HepG2 (cell line): ENCODE data around the gene SLC2A6.

Source experiments
- EP300 ChIP-seq, 3 experiments: sonication (generic) in 1 of 3; formaldehyde crosslinking in 1 of 3; IDR thresholded peaks; 2 replicates each; pipeline versions ENCODE4 v1.5.1 to v1.6.1; 2011 to 2020; ENCODE audit warnings: low read depth in 2 of 3, low read length in 2 of 3, borderline replicate concordance in 1 of 3, improper control_type of control experiment in 1 of 3, mild to moderate bottlenecking in 1 of 3, missing genetic modification reagents in 1 of 3, moderate library complexity in 1 of 3
- HIVEP1 ChIP-seq: sonication (generic); formaldehyde crosslinking; IDR thresholded peaks from 2 replicates; pipeline ENCODE4 v1.4.0; 2020; ENCODE audit warnings: mild to moderate bottlenecking, missing genetic modification reagents
- JUNB ChIP-seq: sonication (generic); formaldehyde crosslinking; IDR thresholded peaks from 2 replicates; pipeline ENCODE4 v1.8.0; 2022; ENCODE audit warnings: missing genetic modification reagents, mild to moderate bottlenecking, borderline replicate concordance
- TCF7 ChIP-seq: sonication (generic); IDR thresholded peaks from 2 replicates; pipeline ENCODE4 v1.6.1; 2016; ENCODE audit warnings: antibody characterized with exemption, low read depth
- YEATS4 ChIP-seq: sonication (generic); formaldehyde crosslinking; IDR thresholded peaks from 2 replicates; pipeline ENCODE4 v1.4.0; 2020; ENCODE audit warnings: missing genetic modification reagents, borderline replicate concordance
- ZNF180 ChIP-seq: sonication (generic); formaldehyde crosslinking; IDR thresholded peaks from 2 replicates; pipeline ENCODE4 v1.4.0; 2020; ENCODE audit warnings: low read depth, missing genetic modification reagents, borderline replicate concordance
- ZNF558 ChIP-seq: sonication (generic); formaldehyde crosslinking; IDR thresholded peaks from 2 replicates; pipeline ENCODE4 v1.9.0; 2022; ENCODE audit warnings: mild to moderate bottlenecking, missing genetic modification reagents, borderline replicate concordance
- TF ChIP-seq, protein P1 (sequence below): conservative IDR thresholded peaks from 2 replicates; pipeline ENCODE4 v1.6.1; 2018; ENCODE audit warnings: missing genetic modification reagents

DNA sequence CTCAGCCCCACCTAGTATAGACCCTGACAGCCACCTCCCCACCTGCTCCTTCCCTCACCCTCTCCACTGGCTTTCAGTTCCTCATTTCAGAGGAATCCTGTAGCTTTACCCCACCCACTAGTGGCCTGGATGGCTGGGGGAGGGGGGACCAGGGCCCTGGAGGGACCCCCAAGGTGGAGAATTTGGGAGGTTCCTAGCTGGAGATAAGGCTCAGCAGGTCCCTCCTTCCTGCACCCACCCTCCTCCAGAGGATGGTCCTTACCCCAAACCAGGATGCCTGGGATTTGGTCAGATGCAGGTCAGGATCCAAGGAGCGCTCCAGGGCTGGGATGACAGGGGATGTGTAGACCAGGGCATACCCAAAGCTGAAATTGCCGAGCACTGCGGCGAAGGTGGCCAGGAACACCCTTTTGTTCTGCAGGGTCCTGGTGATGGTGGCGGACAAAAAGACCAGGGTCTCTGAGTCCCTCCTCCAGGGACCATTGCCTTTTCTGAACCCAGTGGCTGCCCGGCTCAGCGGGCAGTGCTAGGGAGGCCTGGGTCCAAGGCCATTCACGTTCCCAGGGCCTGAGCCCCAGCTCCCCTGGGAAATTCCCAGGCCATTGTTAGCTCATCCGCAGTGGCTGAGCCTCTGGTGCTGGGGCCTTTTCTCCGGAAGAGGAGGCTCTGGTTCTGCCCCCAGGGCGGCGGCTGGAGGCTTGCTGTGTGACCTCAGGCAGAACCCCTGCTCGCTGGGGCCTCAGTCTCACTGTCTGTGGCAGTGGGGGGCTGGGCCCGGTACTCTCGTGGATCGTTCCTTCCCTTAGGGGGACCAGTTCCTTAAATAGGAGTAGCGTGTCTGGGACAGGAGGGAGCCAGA is 678 bp downstream of the SLC2A6 start:
- TF ChIP-seq, protein P1, sequence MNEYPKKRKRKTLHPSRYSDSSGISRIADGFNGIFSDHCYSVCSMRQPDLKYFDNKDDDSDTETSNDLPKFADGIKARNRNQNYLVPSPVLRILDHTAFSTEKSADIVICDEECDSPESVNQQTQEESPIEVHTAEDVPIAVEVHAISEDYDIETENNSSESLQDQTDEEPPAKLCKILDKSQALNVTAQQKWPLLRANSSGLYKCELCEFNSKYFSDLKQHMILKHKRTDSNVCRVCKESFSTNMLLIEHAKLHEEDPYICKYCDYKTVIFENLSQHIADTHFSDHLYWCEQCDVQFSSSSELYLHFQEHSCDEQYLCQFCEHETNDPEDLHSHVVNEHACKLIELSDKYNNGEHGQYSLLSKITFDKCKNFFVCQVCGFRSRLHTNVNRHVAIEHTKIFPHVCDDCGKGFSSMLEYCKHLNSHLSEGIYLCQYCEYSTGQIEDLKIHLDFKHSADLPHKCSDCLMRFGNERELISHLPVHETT, result no peak
- TF ChIP-seq TCF7, result no peak
- TF ChIP-seq YEATS4 (CRISPR knock-in tag), result no peak; the same call in 1 of the 2 replicates
- no peak for TF ChIP-seq ZNF180 (CRISPR knock-in tag)
- TF ChIP-seq ZNF558 (CRISPR knock-in tag), result 0 out of 2 replicates have a peak, but pooled peaks have one; percentile 11
- TF ChIP-seq JUNB (CRISPR knock-in tag), result no peak
- TF ChIP-seq EP300 (IDR thresholded peaks at IDR 0.05; ENCODE audit: low read depth in 2 of 2, low read length in 2 of 2), result no peak
- no peak for TF ChIP-seq EP300 (CRISPR knock-in tag; IDR thresholded peaks at IDR 0.05; ENCODE audit: borderline replicate concordance)
- TF ChIP-seq HIVEP1 (CRISPR knock-in tag), result no peak
